NCI-H1048 (cell line): ENCODE data around the gene TMCC1.
"Not testable (repeated sequence)": the region's sequence is repeated elsewhere in the genome, so short reads cannot be mapped to it uniquely, and the experiment has no call there.

Source experiments
- DNase-seq: peaks from one replicate; lab custom pipeline; 2025; lab: John Stamatoyannopoulos, UW

TMCC1 gene

DNA sequence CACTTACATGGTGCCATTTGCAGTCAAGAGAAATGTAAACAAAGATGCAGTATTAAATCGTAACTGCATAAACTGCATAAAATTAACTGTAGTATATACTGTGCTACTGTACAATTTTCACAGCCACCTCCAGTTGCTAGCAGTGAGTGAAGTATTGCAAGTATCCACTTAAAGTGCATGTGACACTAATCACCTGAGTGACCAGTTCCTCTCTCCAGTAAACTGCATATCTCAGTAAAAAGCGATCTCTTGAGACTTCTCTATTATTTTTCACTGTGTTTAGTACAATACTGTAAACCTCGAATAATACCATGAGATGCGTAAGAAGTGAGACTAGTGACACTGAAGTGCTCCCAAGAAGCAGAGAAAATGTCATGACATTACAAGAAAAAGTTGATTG is 175.3 kb downstream of the TMCC1 start:
- no peak for DNase-seq

DNA sequence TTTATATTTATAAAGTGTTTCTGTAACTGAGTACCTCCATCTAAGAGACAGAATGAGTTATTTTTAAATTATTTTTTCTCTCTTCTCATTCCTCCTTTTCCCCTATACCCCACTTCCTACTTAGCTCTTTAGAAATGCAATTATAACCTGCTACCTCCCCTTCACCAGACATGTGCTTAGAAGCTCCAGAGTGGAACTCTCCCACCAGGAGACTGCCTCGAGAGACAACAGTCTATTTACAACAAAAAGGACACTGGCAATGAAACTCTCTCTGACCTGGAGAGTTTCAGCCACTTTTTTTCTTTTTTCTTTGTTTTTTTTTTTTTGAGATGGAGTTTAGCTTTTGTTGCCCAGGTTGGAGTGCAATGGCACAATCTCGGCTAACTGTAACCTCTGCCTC is 177.7 kb downstream of the TMCC1 start:
- DNase-seq, result no peak

DNA sequence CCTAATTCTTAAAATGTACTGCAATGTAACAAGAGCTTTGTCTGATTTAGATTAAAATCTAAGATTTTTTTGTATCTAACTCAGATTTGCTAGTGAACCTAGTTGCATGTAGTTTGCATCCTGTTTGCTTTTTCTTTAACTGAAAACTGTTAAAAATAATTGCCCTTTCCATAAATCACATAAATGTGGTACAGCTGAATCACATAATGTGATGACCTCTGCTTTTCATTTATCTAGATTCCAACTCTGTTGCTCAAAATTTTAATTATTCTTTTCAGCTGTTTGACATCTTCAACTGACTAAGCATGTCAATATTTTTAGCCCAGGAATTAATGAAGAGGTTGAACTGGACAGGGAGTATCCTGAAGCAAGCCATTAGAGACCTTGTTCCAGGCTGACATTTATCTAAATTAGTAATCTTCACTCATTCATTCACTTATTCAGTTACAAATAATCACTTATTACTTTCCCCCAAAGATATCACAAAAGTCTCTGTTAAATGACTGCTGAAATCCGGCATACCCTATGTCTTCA is 185.1 kb downstream of the TMCC1 start:
- no peak for DNase-seq

DNA sequence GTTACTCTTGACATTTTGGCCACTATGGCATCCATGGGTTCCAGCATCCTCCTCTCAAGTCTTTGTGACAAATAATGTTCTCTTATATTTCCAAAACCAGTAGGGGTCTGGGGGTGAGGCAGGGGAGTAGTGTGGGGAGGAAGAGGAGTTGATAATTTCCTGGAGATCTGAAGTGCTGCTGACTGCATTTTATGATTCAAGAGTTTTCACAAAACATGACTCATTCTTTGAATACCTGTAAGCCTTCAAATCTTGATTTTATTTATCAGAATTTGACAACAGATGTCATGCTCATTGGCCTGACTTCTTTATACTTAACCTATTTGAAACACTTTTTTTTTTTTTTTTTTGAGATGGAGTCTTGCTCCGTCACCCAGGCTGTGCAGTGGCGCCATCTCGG is 188.2 kb downstream of the TMCC1 start:
- DNase-seq, result no peak

DNA sequence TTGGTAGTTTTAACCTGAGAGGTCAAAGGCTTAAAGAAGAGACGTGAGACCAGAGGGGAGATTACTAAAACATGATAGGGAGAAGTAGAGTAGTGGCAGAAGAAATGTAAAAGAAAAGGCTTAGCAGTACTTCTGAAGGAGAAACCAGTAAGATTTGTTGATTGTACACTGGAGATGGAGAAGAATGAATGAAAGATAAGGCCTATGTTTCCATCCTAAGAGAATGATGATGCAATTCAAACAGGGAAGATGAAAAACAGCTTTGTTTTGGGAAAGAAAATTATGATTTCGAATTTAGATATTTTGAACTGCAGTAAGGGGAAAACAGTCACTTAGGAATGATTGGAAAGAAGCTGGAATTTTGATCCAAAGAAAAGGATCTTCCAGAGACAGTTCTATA is 189.6 kb downstream of the TMCC1 start:
- no peak for DNase-seq

DNA sequence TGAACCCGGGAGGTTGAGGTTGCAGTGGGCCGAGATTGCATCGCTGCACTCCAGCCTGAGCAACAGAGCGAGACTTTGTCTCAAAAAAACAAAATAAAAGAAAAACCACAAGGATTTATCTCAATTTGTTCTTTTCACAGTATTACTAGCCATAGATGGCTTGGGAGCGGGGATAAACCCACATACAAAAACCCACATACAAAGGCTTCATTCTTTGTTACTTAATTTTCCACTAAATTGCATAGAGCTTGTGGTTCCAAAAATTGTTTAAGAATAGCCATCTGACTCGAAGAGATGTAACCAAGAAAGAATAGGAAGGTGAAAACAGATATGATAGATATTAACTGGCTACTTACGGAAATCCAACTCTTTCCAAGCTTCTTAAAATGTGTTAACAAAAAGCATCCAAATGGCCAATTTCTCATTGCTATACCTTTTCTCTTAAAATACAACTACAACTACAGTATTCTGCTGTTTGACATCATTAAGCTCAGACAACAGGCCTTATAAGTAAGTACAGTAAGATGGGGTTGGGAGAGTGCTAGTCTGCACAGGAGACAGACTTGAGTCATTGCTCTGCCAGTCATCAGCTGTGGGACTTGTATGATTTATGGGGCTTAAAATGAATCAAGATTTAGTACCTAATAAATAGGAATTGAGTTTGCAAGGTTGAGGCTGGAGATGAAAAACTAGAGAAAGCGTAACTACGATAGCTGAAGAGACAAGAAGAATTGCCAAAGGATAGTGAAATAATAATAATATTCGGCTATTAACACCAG is 190.4 kb downstream of the TMCC1 start:
- DNase-seq, result no peak

DNA sequence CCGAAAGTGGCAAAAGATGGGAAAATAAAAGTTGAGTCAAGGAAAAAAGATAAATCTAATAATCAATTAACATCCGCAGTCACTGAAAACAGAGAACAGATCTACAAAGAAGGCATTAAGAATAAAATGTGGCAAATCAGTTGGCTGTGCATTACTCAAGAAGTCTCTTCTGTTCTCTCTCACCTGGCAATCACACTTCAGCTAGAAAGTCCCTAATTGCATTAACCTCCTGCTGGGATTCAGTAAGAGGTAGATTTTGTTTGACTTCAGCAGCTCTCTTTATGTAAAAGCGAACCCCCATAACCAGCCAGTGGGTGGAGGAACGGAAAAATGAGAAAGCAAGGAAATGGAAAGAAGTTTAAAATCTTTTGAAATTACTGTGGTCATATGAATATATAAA is 192.3 kb downstream of the TMCC1 start:
- no peak for DNase-seq

DNA sequence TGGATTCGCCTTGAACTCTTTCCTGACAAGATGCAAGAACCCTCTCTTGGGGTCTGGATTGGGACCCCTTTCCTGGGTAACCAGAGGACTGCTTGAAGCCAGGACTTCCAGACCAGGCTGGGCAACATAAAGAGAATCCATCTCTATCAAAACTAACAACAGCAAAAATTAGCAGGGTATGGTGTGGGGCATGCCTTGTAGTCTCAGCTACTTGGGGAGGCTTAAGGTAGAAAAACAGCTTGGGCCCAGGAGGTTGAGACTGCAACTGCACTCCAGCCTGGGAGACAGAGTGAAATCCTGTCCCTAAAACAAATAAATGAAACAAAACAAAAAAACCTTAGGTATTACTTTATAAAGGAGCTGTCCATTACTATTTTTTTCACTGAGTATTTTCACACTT is 193.9 kb downstream of the TMCC1 start:
- DNase-seq, result no peak

DNA sequence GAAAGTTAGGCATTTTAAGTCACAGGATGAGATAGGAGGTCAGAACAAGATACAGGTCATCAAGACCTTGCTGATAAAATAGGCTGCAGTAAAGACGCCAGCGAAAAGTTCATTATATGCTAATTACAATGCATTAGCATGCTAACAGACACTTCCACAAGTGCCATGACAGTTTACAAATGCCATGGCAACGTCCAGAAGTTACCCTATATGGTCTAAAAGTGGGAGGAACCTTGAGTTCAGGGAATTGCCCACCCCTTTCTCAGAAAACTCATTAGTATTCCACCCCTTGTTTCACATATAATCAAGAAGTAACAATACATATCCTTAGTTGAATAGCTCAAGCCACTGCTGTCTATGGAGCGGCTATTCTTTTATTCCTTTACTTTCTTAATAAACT is 194.3 kb downstream of the TMCC1 start:
- no peak for DNase-seq

DNA sequence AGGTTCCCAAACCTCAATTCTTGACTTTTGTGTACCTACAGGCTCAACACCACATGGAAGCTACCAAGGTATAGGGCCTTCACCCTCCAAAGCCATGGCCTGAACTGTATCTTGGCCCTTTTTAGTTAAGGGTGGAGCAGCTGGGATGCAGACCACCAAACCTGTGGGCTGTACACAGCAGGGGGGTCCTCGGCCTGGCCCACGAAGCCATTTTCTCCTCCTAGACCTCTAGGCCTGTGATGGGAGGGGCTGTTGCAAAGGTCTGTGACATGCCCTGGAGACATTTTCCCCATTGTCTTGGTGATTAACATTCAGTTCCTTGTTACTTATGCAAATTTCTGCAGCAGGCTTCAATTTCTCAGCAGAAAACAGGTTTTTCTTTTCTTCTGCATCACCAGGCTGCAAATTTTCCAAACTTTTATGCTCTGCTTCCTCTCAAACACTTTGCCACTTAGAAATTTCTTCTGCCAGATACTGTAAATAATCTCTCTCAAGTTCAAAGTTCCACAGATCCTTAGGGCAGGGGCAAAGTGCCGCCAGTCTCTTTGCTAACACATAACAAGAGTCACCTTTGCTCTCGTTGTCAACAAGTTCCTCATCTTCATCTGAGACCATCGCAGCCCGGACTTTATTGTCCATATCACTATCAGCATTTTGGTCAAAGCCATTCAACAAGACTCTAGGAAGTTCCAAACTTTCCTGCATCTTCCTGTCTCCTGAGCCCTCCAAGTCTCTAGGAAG is 196.1 kb downstream of the TMCC1 start:
- DNase-seq, result no peak

DNA sequence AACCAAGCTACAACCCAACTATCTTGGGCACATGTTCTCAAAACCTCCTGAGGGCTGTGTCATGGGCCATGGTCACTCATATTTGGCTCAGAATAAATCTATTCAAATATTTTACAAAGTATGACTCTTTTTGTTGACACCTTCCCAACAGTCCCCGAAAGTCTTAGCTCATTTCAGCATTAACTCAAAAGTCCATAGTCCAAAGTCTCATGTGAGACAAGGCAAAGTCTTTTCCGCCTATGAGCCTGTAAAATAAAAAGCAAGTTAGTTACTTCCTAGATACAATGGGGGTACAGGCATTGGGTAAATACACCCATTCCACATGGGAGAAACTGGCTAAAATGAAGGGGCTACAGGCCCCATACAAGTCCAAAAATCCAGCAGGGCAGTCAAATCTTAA is 197.1 kb downstream of the TMCC1 start:
- not testable (repeated sequence) for DNase-seq

DNA sequence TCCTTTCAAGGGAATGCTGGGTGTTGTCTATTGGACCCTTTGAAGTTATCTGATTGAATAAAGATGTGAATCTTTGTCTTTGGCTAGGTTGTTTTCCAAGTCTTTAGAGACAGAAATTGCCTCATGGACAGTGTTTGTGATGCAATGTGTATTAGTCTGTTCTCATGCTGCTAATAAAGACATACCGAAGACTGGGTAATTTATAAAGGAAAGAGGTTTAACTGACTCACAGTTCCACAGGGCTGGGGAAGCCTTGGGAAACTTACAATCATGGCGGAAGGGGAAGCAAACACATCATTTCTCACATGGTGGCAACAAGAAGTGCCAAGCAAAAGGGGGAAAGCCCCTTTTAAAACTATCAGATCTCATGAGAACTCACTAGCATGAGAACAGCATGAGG is 198.3 kb downstream of the TMCC1 start:
- no peak for DNase-seq

DNA sequence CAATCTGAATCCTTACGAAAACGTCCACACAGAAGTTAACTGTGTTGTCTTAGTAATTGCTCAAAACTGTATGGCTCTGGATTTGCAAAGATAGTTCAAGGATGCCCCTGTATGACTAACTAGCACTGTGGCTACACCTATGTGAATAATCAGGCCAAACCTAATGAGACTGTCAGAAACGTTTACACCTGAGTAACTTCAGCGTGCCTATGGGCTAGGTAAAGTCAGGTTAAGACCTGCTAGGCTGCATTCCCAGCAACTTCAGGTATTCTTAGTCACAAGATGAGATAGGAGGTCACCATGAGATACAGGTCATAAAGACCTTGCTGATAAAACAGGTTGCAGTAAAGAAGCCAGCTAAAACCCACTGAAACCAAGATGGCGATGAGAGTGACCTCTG is 199.3 kb downstream of the TMCC1 start:
- DNase-seq, result no peak

DNA sequence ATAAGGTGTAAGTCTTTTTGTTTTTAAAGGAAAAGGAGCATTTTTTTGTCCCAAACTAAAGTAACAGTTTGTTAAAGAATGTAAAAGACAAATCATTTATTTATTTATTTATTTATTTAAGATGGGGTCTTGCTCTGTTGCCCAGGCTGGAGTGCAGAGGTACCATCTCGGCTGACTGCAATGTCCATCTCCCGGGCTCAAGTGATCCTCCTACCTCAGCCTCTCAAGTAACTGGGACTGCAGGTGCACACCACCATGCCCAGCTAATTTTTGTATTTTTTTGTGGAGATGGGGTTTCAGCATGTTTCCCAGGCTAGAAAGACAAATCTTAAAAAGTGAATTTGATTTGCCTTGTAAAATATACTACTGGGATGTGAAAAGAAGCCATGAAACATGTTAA is 200.8 kb downstream of the TMCC1 start:
- DNase-seq, result no peak

DNA sequence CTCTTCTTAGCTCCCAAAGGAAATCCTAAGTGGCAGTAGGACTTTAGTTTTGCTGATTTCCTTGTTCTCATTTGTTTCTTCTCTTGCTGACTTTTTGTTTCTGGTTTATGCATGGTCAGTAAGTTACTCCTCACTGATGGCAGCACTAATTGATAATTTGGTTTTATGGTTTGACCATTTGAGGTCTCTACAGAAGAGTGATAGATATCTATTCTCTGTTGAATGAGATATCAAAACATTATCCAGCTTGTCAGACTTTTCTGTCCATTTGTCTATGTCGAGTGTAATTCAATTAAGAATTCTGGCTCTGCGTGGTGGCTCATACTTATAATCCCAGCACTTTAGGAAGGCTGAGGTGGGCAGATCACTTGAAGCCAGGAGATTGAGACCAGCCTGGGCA is 202.5 kb downstream of the TMCC1 start:
- no peak for DNase-seq

DNA sequence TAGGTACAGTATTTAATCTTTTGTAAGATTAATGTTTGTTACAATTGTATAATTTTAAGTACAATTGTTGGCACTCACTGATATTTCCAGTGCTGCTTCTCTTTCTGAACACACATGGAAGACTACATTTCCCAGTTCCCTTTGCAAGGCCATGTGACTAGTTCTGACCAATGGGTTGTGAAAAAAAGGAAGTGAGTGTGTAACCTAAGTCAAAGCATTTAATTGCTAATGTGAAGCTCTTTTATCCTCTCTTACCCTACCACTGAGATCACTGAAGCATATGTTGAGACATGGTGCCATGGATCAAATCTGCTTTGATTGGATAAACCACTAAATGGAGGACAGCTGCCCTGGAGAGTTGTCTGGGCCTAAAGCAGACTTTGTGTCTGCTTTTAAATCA is 203.1 kb downstream of the TMCC1 start:
- peak; percentile 6 for DNase-seq

DNA sequence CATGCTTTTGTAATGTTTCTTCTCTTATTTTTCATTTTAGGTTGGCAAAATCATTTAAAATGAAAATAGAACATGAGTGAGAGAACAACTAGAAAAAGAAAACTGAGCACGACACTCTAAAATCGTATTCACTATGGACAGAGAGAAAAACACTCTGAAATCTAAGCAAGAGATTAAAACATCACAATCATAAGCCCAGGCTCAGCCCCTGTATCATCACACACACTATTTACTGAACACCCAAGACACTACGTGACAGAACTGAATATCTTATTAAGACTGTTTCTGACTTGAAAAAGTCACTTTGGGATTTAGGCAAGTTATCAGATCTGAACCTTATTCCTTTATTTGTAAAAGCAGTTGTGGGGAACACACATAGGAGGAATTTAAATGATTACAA is 204.5 kb downstream of the TMCC1 start:
- no peak for DNase-seq

DNA sequence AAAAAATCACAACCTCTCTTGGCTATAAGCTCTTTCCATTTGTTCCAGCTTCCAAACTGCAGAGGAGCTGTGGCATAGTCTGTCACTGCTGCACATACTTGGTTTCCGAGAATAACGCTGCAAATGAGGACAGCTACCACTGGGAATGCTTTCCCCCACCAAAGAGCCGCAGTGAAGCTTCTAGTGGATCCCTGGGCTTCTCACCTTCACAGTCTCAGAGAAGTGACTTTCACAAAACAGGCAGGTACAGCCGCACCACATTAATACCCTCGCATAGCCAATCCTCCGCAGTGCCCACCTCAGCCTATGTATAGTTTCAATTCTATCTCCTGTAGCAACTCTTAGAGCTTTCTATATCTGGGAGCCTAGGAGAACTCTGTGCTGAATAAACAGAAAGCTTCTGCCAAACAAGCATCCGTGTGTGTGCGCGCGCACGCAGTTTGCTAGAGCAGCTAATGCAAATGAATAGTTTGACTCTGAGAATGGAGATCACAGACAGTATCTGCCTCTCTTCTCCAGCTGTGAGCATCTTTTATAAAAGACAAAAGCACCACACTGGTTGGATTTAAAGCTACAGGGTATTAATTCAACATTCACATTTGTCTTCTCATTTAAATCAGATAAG is 205.1 kb downstream of the TMCC1 start:
- peak; percentile 10 for DNase-seq

DNA sequence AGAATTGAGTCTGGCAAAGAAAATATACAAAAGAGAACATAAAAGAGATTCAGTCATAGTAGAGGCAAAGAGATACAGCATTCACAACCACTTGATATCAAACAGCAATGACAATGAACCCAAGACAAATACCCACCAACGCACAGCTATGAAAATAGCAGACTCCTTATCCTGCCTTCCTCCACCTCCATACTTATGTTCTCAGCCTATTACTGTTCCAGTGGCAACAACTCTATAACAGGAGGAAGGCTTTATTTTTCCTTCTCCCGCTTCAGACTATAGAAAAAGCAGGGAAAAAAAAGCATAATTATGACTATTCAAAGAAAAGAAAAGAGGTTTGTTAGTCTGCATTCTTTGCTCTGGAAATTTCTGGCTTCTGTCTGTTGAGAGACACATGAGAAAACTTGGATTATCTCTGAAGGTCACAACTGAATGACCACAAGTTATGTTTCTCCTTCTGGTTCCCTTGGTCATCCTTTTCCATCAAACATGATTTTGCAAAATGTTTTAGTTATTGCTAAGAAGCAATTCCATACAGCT is 205.9 kb downstream of the TMCC1 start:
- DNase-seq, result no peak

DNA sequence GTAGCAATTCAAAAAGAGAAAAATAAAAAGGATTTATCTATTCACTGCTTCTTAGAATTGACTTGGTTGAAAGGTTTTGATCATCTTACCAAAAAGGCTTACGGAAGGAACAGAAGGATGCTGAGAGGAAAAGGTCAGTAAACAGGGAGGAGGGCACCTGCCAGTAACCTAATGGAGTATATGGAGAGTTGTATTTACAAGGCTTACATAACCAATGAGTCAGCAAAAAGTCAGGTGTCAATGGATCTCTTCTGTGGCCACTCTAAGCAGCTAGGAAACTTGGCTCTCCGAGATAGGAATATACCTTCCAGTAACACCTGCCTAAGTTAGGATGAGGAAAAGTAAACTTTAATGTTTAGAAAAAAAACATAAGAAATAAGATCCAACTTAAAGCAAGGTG is 206.6 kb downstream of the TMCC1 start:
- DNase-seq, result no peak

DNA sequence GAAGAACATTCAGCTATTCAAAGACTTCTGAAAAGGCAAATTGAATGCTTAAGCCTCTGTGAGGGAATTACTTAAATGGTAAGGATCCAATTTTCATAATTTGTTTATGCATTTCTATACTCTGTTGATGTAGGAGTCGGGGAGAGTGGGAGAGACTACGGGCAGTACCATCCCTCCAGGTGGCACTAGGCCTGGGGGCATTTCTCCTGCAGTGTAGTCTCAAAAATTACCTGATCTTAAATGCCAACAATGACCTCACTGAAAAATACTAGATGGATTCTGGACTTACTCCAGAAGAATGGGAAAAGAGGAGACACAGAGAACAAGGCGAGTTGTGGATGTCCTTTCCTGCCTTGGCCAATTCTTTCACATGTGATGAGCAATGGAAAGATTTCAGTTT is 209.2 kb downstream of the TMCC1 start:
- no peak for DNase-seq

DNA sequence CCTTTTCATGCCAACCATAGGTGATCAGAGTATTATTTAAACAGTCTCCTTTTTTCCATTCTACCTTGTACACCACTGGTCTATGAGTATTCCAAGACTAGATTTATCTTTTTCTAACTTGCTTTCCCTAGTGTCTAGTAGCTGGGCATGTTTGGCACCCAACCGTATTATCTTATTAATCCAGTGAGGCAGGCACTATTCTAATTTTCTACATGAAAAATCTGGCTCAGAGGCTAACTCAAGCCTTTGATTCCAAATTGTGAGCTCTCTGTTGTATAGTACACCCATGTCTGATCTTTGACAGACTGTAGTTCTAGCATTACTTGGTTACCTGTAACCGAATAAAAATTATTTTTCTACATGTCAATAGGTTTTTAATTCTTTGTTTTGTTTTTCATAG is 210.3 kb downstream of the TMCC1 start:
- DNase-seq, result no peak

DNA sequence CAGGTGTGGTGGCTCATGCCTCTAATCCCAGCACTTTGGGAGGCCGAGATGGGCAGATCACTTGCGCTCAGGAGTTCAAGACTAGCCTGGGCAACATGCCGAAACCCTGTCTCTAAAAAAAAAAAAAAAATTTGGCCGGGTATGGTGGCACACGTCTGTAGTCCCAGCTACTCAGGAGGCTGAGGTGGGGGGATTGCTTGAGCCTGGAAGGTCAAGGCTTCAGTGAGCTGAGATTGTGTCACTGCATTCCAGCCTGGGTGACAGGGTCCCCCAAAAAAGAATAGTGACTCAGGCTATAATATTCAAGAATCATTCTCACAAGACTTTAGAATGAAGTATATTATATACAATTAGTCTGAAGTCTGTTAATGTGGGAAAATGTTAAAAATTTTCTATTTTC is 216.5 kb downstream of the TMCC1 start:
- DNase-seq, result no peak
